Measurements from ENCODE around the gene PAX5.

GRCh38 chr9:37036776-37037502 lies 2.9 kb upstream of the PAX5 start:
- no peak for TF ChIP-seq PBX3 (CRISPR knock-in tag; IDR thresholded peaks at IDR 0.05)
- TF ChIP-seq ZNF121 (tag by site-specific recombination; IDR thresholded peaks at IDR 0.05) = no peak
- TF ChIP-seq, protein P1, sequence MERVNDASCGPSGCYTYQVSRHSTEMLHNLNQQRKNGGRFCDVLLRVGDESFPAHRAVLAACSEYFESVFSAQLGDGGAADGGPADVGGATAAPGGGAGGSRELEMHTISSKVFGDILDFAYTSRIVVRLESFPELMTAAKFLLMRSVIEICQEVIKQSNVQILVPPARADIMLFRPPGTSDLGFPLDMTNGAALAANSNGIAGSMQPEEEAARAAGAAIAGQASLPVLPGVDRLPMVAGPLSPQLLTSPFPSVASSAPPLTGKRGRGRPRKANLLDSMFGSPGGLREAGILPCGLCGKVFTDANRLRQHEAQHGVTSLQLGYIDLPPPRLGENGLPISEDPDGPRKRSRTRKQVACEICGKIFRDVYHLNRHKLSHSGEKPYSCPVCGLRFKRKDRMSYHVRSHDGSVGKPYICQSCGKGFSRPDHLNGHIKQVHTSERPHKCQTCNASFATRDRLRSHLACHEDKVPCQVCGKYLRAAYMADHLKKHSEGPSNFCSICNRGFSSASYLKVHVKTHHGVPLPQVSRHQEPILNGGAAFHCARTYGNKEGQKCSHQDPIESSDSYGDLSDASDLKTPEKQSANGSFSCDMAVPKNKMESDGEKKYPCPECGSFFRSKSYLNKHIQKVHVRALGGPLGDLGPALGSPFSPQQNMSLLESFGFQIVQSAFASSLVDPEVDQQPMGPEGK (tag by site-specific recombination; IDR thresholded peaks at IDR 0.05) = no peak
- no peak for TF ChIP-seq ZBTB21 (tag by site-specific recombination; IDR thresholded peaks at IDR 0.05)
- TF ChIP-seq, protein P2, sequence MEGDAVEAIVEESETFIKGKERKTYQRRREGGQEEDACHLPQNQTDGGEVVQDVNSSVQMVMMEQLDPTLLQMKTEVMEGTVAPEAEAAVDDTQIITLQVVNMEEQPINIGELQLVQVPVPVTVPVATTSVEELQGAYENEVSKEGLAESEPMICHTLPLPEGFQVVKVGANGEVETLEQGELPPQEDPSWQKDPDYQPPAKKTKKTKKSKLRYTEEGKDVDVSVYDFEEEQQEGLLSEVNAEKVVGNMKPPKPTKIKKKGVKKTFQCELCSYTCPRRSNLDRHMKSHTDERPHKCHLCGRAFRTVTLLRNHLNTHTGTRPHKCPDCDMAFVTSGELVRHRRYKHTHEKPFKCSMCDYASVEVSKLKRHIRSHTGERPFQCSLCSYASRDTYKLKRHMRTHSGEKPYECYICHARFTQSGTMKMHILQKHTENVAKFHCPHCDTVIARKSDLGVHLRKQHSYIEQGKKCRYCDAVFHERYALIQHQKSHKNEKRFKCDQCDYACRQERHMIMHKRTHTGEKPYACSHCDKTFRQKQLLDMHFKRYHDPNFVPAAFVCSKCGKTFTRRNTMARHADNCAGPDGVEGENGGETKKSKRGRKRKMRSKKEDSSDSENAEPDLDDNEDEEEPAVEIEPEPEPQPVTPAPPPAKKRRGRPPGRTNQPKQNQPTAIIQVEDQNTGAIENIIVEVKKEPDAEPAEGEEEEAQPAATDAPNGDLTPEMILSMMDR (tag by site-specific recombination; IDR thresholded peaks at IDR 0.05) = no peak
- TF ChIP-seq, protein P3, sequence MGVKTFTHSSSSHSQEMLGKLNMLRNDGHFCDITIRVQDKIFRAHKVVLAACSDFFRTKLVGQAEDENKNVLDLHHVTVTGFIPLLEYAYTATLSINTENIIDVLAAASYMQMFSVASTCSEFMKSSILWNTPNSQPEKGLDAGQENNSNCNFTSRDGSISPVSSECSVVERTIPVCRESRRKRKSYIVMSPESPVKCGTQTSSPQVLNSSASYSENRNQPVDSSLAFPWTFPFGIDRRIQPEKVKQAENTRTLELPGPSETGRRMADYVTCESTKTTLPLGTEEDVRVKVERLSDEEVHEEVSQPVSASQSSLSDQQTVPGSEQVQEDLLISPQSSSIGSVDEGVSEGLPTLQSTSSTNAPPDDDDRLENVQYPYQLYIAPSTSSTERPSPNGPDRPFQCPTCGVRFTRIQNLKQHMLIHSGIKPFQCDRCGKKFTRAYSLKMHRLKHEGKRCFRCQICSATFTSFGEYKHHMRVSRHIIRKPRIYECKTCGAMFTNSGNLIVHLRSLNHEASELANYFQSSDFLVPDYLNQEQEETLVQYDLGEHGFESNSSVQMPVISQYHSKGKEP (tag by site-specific recombination; IDR thresholded peaks at IDR 0.05) = no peak
- no peak for TF ChIP-seq ZNF138 (tag by site-specific recombination; IDR thresholded peaks at IDR 0.05; ENCODE audit: borderline replicate concordance)

Measured in HEK293 (cell line).